ENCODE results near the gene E2F7. TPM values are rescaled to one million over a fixed set of nuclear protein-coding genes. Genes with fewer than 3 reads are reported as not detected.

E2F7 gene
- total and polyA plus RNA-seq, 2 of the 8 experiments (the other 6 are each of a cell fraction or from before 2014, with no cell fraction given) = 8.8 to 18.5 TPM

- no peak overlapping the region for H2AFZ ChIP-seq (ENCODE audit: low read length)
- no peak overlapping the region for H2AK5ac ChIP-seq (ENCODE audit: low read depth, low read length)
- H3K36me3 ChIP-seq (ENCODE audit: control insufficient read depth in 2 of 4, insufficient read depth in 4 of 4, low read length in 3 of 4) = no peaks in the 10 kb centered on the region
- no peak overlapping the region for H3K56ac ChIP-seq (replicated peaks; ENCODE audit: insufficient read length, low read depth, low read length)
- ChIA-PET CTCF (ENCODE audit: partially characterized antibody) (interaction anchor here (1.1 to 1.9 kb wide), 4 partner anchors 10 to 399 kb away, joined by 3 to 6 read pairs (median 4); no protein-coding TSS in a partner anchor), POLR2A (ENCODE audit: partially characterized antibody) (interaction anchor here (0.6 kb wide), 1 partner anchor 244 kb away, joined by 3 read pairs; no protein-coding TSS in a partner anchor)
- no peak overlapping the region for H2BK15ac ChIP-seq (ENCODE audit: low read length)
- no peak for TF ChIP-seq CREB1 (IDR thresholded peaks at IDR 0.05)
- TF ChIP-seq ZNF274 (IDR thresholded peaks at IDR 0.05; ENCODE audit: borderline replicate concordance, extremely low read depth, low read length) = no peak
- no peak overlapping the region for H4K8ac ChIP-seq (ENCODE audit: extremely low read depth, insufficient read depth, low read length)
- no peak for DNase-seq (ENCODE audit: low read depth in 1 of 2, low spot score in 2 of 2)
- no peak overlapping the region for H3K14ac ChIP-seq (ENCODE audit: insufficient read length)
- no peak overlapping the region for H3K4me3 ChIP-seq (ENCODE audit: extremely low read depth in 1 of 4, insufficient read depth in 2 of 4, low read depth in 3 of 4, low read length in 4 of 4)
- H3K23me2 ChIP-seq (ENCODE audit: low read depth, low read length) = peaks cover 2% of the 10 kb centered on the region; the same call in 1 of the 2 replicates
- no peak overlapping the region for H4K91ac ChIP-seq (replicated peaks; ENCODE audit: insufficient read length, low read length)
- H4K5ac ChIP-seq (ENCODE audit: insufficient read length, low read depth, low read length) = no peak overlapping the region
- no peaks in the 10 kb centered on the region for H4K20me1 ChIP-seq (replicated peaks in 1 of 2; ENCODE audit: control insufficient read depth in 1 of 2, insufficient read depth in 2 of 2, low read length in 2 of 2)
- H3K9me3 ChIP-seq (ENCODE audit: insufficient read depth in 2 of 2, low read depth in 1 of 2, low read length in 1 of 2) = no peaks in the 10 kb centered on the region
- H2BK5ac ChIP-seq (ENCODE audit: low read depth, low read length) = no peak overlapping the region
- WGBS, 2 experiments (ENCODE audit: extremely low coverage in 1 of 2, insufficient coverage in 1 of 2, insufficient read length in 1 of 2, insufficient replicate concordance in 2 of 2, low coverage in 1 of 2, low lambda C conversion rate in 2 of 2, missing lambda C conversion rate in 1 of 2) = 75% methylated on average over 1 of the region's 1 CpG; no CpG with 5 or more reads in 1 of the 2 experiments
- no peak overlapping the region for H3K4ac ChIP-seq (replicated peaks; ENCODE audit: insufficient read length, low read depth, low read length)
- no peak overlapping the region for H3K4me2 ChIP-seq (ENCODE audit: insufficient read depth in 1 of 2, low read depth in 2 of 2, low read length in 2 of 2)
- no peak overlapping the region for H2BK120ac ChIP-seq (replicated peaks; ENCODE audit: low read depth, low read length)
- no peak overlapping the region for H3K18ac ChIP-seq (ENCODE audit: extremely low read depth, low read length)
- H3K9ac ChIP-seq (replicated peaks in 1 of 4; ENCODE audit: extremely low read depth in 1 of 4, low read depth in 3 of 4, low read length in 3 of 4) = no peak overlapping the region
- FAIRE-seq = no peak
- H3K23ac ChIP-seq (ENCODE audit: insufficient read length) = no peak overlapping the region
- no peak overlapping the region for H2BK20ac ChIP-seq (ENCODE audit: low read length)
- H2BK12ac ChIP-seq (ENCODE audit: low read depth, low read length) = no peak overlapping the region
- H3K79me1 ChIP-seq (ENCODE audit: low read depth, low read length) = no peaks in the 10 kb centered on the region
- H3K27ac ChIP-seq (ENCODE audit: low read depth, low read length) = no peak overlapping the region
- no peaks in the 10 kb centered on the region for H3K27me3 ChIP-seq (replicated peaks in 1 of 4; ENCODE audit: control insufficient read depth in 3 of 4, extremely low read depth in 1 of 4, insufficient read depth in 3 of 4, low read length in 3 of 4)
- H3K79me2 ChIP-seq (ENCODE audit: control insufficient read depth in 1 of 2, insufficient read depth in 2 of 2, low read length in 2 of 2) = no peaks in the 10 kb centered on the region
- no peaks in the 10 kb centered on the region for H3K4me1 ChIP-seq (replicated peaks in 1 of 4; ENCODE audit: control insufficient read depth in 3 of 4, insufficient read depth in 4 of 4, low read length in 3 of 4)
Observed at GRCh38 chr12:77005611-77006098, 59.7 kb downstream of the E2F7 start.

Measured in H1 (cell line).